HG03442 (cell line): ENCODE measurements around the gene MAML1.

Source experiments
- ATAC-seq: cut with Tn5 transposase; IDR thresholded peaks from one replicate; pipeline ENCODE4 v1.9.1; 2021; ENCODE audit warnings: mild to moderate bottlenecking, moderate library complexity; ENCODE audit not compliant: unreplicated experiment

The MAML1 gene

GRCh38 chr5:179819296-179820126 is 86.9 kb downstream of the MAML1 start:
- ATAC-seq, result no peak

GRCh38 chr5:179820127-179820482 is 87.5 kb downstream of the MAML1 start:
- no peak for ATAC-seq

DNA sequence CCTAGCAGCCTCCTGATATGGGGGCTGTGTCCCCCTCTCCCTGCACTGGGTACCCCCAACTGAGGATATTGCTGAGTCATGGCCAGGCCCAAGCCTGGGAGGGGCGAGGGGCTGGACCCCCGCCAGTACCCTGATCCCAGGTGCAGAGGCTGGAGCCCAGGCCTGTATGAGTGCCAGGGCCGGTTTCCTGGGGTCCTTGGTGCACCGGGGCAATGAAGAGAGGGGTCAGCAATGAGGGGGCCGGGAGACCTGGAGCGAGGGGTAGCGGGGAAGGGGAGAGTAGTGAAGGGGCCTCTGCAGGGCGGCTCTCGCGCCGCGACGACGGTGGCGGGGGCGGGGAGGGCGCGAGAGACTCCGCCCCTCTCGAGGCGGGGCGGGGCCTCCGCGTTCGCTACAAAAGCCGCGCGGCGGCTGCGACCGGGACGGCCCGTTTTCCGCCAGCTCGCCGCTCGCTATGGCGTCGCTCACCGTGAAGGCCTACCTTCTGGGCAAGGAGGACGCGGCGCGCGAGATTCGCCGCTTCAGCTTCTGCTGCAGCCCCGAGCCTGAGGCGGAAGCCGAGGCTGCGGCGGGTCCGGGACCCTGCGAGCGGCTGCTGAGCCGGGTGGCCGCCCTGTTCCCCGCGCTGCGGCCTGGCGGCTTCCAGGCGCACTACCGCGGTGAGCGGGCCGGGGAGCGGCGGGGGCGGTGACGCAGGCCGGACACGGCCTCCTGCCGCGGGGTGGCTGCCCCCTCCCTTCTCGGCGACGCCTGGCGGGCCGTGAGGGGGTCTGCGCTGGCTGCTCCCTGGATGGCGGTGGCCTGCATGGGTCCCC is 88.1 kb downstream of the MAML1 start, which contains the start of gene SQSTM1:
TSS of gene SQSTM1 (plus strand) at position 423 of the 815 bp plus-strand sequence. CDS start at position 455, 32 bp downstream.
- ATAC-seq, result peak; percentile 32

DNA sequence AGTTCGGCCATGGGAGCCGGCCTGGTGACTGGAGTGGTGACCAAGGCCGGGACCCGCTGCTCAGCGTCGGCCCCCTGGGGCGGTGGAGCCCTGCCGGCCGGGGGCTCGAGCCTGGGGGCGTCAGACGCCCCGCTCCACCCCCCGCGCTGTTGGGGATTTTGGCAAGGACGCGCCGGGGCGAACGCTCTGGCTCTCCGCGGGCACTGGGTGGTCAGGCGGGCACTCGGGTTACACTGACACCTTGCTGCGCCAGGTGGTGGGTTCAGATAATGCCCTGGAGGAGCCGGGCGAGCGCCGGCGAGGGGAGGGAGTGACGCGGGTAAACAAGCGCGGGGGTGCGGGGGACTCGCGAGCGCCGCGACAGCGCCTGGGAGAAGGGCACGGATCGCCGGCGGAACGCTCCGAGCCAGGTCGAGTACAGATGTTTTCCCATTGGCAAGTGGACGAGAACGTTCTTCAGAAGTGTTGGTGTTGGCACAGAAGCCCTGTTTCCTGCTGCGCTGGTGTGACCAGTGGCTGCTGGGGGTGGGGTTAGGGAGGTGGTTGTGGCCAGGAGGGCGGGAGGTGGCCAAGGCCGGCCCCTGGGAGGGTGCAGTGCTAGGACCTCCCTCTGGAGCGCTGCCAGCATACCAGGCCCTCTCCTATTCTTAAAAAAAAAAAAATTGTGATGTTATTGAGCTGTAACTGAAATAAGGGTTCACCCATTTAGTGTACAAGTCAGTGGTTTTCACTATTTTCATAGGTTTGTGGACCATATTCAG is 88.9 kb downstream of the MAML1 start:
- peak; percentile 37 for ATAC-seq

GRCh38 chr5:179822059-179822432 is 89.4 kb downstream of the MAML1 start:
- ATAC-seq, result no peak

DNA sequence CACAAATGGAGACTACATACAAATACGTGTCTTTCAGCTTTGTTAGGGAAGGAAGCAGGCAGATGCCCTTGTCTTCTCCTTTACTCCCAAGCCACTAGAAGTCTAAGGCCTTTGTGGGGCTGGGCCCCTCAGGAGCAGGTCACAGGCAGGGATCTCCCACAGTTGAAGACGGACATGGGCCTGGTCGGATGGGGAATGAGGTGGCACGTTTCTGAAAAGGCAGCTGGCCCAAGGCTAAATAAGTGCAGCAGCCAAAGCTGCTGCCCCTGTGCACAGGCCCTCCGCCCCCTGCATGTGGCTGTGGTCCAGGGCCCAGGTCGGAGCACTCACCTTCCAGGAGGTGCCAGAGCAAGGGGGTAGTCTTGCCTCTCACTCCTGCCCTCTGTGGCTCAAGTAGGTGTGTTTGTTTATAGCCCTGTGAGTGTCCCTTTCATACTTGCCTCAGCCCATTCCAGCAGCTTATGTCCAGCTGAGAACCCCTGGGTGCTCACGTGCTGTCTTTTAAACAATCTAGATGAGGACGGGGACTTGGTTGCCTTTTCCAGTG is 89.9 kb downstream of the MAML1 start:
- no peak for ATAC-seq

GRCh38 chr5:179823937-179824744 is 91.5 kb downstream of the MAML1 start:
- no peak for ATAC-seq

DNA sequence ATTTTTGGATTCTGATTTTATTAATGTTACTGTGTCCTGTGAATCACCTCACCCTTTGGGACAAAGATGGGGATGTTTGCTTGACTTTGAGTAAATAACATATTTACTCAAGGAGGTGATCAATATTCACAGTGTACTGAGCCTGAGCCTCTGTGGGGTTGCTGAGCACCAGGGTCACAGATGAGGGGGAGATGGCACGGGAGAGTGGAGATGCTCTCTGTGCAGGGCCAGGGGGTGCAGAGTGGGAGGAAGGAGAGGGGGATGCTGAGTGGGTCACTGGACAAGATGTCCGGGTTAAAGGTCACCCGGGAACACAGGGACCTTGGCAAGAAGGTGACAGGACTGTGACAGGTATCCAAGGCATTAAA is 92.1 kb downstream of the MAML1 start:
- ATAC-seq, result no peak

DNA sequence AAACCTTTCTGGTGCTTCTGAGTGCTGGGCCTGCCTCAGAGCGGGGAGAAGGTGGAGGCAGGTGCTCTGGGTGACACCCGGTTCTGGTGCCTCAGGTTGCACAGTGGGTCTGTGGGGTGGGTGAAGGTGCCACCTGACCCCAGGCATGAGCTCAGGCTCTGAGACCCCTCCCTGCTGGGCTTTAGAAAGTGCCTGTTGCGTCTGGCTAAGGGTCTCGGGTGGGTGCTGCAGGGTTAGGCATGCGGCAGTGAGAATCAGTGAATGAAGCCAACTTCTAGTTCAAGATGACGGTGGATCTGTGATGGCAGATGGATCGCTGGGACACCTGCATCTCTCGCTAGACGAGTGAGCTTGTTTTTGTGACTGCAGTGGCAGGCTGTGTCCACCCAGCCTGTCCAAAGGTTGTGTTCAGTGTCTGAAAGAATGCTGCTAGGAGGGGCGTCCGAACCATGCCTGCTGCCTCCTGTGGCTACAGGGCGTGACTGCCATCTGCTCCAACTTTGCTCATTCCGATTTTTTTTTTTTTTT is 93.1 kb downstream of the MAML1 start:
- no peak for ATAC-seq
